SU-DHL-6 (cell line): ENCODE data around the gene NEDD4.

Experiments used
- H2AFZ ChIP-seq: fragments of 200-600 bp; sonication (generic); 2 replicates; pipeline ENCODE4 v1.6.1; 2014; ENCODE audit warnings: low read depth, mild to moderate bottlenecking, moderate library complexity, mixed read lengths, antibody characterized with exemption, low read length; ENCODE audit not compliant: severe bottlenecking
- H3F3A ChIP-seq: fragments of 200-600 bp; shearing (Covaris generic); 2 replicates; pipeline ENCODE4 v1.6.0; 2016; ENCODE audit warnings: antibody characterized with exemption, mild to moderate bottlenecking; ENCODE audit not compliant: insufficient read depth
- H3K27ac ChIP-seq: fragments of 200-600 bp; sonication (generic); 2 replicates; pipeline ENCODE4 v1.5.1; 2016; ENCODE audit warnings: low read depth, mild to moderate bottlenecking, low read length, moderate library complexity, mixed read lengths
- H3K27me3 ChIP-seq: fragments of 200-600 bp; sonication (generic), shearing (Covaris generic); 2 replicates; pipeline ENCODE4 v1.6.0; 2014; ENCODE audit warnings: mild to moderate bottlenecking, low read length
- H3K36me3 ChIP-seq: fragments of 200-600 bp; sonication (generic); 2 replicates; pipeline ENCODE4 v1.6.1; 2014; ENCODE audit warnings: mild to moderate bottlenecking, low read length, mixed read lengths
- H3K4me2 ChIP-seq: fragments of 300-600, 200-600 bp; shearing (Covaris generic), sonication (generic); 2 replicates; pipeline ENCODE4 v1.6.0; 2014; ENCODE audit warnings: low read length, low read depth, mild to moderate bottlenecking; ENCODE audit not compliant: poor library complexity, severe bottlenecking
- H3K4me3 ChIP-seq: fragments of 200-600 bp; sonication (generic); 2 replicates; pipeline ENCODE4 v1.5.1; 2014; ENCODE audit warnings: antibody characterized with exemption, low read length, mild to moderate bottlenecking, mixed read lengths; ENCODE audit not compliant: insufficient read depth, poor library complexity, severe bottlenecking
- H3K79me2 ChIP-seq: fragments of 200-600 bp; sonication (generic); 2 replicates; pipeline ENCODE4 v1.6.1; 2014; ENCODE audit warnings: mild to moderate bottlenecking, low read length, moderate library complexity; ENCODE audit not compliant: insufficient read depth
- H3K9ac ChIP-seq: fragments of 200-600 bp; sonication (generic); 2 replicates; pipeline ENCODE4 v1.7.0; 2014; ENCODE audit warnings: mild to moderate bottlenecking, low read length
- H3K9me2 ChIP-seq: fragments of 200-600 bp; sonication (generic); replicated peaks from 2 replicates; pipeline ENCODE4 v1.6.1; 2014; ENCODE audit warnings: low read length; ENCODE audit not compliant: insufficient read depth
- H3K9me3 ChIP-seq: fragments of 200-600 bp; sonication (generic); 2 replicates; pipeline ENCODE4 v1.6.1; 2014; ENCODE audit warnings: low read length, mixed read lengths; ENCODE audit not compliant: insufficient read depth
- H4K20me1 ChIP-seq: fragments of 200-600 bp; sonication (generic); 2 replicates; pipeline ENCODE4 v1.6.1; 2014; ENCODE audit warnings: low read depth, mild to moderate bottlenecking, antibody characterized with exemption, low read length, moderate library complexity, mixed read lengths
- EZH2phosphoT487 ChIP-seq: fragments of 200-600 bp; sonication (generic), shearing (Covaris generic); conservative IDR thresholded peaks from 2 replicates; pipeline ENCODE4 v1.6.1; 2018; ENCODE audit warnings: mild to moderate bottlenecking, antibody characterized with exemption, low read length, moderate library complexity, mixed read lengths
- TF ChIP-seq, protein P1 (sequence below): fragments of 200-600 bp; sonication (generic); IDR thresholded peaks from one replicate; pipeline ENCODE4 v1.5.1; 2017; ENCODE audit warnings: antibody characterized with exemption, mild to moderate bottlenecking, low read length, moderate library complexity; ENCODE audit not compliant: insufficient read depth, poor library complexity, severe bottlenecking

The NEDD4 gene

DNA sequence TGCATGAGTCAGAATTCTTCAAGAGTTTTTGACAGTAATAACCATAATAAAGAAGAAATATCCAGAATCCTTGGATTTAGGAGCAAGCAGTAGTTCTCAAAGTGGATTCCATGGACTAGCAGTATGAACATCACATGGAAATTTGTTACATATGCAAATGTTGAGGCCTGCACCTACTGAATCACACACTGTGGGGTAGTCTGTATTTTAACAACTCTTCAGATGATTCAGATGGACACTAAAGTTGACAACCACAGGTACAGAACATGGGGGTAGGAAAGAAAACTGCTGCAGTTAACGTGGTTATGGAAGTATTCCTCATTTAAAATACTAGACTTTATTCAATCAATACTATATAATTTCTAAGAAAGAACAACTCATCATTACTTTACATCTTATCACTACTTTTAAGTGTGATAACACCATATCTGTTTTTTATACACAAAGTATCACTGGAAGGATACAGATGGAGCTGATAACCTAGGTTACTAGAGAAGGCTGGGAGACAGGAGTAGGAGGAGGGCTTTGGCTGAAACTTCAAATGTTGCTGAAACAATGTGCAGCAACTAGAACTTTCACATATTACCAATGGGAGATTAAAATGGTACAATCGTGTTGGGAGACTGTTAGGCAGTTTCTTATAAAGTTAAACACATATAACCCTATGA, 11.7 kb downstream of the NEDD4 start:
- Histone ChIP-seq H3K9me3 (no peaks in the 10 kb centered on the region), H3K4me2 (no peak overlapping the region), H3K27me3 (no peaks in the 10 kb centered on the region), H3K36me3 (no peaks in the 10 kb centered on the region), H2AFZ (no peak overlapping the region), H3K79me2 (no peaks in the 10 kb centered on the region), H3F3A (no peaks in the 10 kb centered on the region), H3K9me2 (no peaks in the 10 kb centered on the region), H3K9ac (no peak overlapping the region), H3K27ac (no peak overlapping the region), H4K20me1 (no peaks in the 10 kb centered on the region), H3K4me3 (no peak overlapping the region)
- TF ChIP-seq, protein P1, sequence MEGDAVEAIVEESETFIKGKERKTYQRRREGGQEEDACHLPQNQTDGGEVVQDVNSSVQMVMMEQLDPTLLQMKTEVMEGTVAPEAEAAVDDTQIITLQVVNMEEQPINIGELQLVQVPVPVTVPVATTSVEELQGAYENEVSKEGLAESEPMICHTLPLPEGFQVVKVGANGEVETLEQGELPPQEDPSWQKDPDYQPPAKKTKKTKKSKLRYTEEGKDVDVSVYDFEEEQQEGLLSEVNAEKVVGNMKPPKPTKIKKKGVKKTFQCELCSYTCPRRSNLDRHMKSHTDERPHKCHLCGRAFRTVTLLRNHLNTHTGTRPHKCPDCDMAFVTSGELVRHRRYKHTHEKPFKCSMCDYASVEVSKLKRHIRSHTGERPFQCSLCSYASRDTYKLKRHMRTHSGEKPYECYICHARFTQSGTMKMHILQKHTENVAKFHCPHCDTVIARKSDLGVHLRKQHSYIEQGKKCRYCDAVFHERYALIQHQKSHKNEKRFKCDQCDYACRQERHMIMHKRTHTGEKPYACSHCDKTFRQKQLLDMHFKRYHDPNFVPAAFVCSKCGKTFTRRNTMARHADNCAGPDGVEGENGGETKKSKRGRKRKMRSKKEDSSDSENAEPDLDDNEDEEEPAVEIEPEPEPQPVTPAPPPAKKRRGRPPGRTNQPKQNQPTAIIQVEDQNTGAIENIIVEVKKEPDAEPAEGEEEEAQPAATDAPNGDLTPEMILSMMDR: no peak
- TF ChIP-seq EZH2phosphoT487: no peak

DNA sequence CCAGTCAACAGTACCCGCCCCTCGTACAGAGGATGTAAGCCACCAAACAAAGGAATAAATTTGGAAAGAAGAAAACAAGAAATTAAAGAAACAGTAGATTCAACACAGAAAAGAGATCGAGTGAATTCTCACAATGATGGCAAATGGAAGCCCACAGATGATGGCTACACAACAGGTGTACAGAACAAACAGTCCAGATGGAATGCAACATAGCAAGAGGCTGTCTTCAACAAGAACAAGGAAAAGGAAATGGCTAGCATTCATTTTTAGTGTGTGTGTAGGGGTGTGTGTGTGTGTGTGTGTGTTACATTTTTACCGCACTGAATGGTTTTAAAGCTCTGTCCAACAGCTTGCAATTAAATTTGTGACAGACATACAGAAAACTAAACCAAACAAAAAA, 12.9 kb downstream of the NEDD4 start:
- H3F3A ChIP-seq: no peaks in the 10 kb centered on the region
- no peak overlapping the region for H3K4me2 ChIP-seq
- H3K27me3 ChIP-seq: no peaks in the 10 kb centered on the region
- H3K9me3 ChIP-seq: no peaks in the 10 kb centered on the region
- no peaks in the 10 kb centered on the region for H3K79me2 ChIP-seq
- no peak overlapping the region for H3K9ac ChIP-seq
- TF ChIP-seq, protein P1: no peak
- TF ChIP-seq EZH2phosphoT487: no peak
- no peaks in the 10 kb centered on the region for H3K9me2 ChIP-seq
- H2AFZ ChIP-seq: no peak overlapping the region
- no peak overlapping the region for H3K27ac ChIP-seq
- no peak overlapping the region for H3K4me3 ChIP-seq
- no peaks in the 10 kb centered on the region for H4K20me1 ChIP-seq
- H3K36me3 ChIP-seq: no peaks in the 10 kb centered on the region

DNA sequence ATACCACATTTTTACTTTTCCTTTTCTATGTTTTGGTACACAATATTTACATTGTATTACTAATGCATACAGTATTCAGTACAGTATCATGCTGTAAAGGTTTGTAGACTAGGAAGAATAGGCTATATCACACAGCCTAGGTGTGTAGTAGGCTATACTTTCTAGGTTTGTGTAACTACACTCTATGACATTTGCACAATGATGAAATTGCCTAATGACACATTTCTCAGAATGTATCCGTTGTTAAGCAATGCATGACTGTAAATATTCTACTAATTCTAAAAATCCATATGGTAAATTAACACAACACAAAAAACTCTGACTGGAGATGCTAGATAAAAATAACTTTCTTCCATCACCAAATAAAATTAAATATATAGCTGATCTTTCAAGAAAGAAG, 16.2 kb downstream of the NEDD4 start:
- TF ChIP-seq EZH2phosphoT487: no peak
- TF ChIP-seq, protein P1: no peak
- Histone ChIP-seq H3K79me2 (no peaks in the 10 kb centered on the region), H2AFZ (no peak overlapping the region), H3K9ac (no peak overlapping the region), H4K20me1 (no peaks in the 10 kb centered on the region), H3K4me2 (no peak overlapping the region), H3K4me3 (no peak overlapping the region), H3K9me2 (no peaks in the 10 kb centered on the region), H3K27me3 (no peaks in the 10 kb centered on the region), H3K9me3 (no peaks in the 10 kb centered on the region), H3K36me3 (no peaks in the 10 kb centered on the region), H3K27ac (no peak overlapping the region), H3F3A (no peaks in the 10 kb centered on the region)
